ENCODE data around the gene ASH1L. TPM values are rescaled to one million over a fixed set of nuclear protein-coding genes. Genes with fewer than 3 reads are reported as not detected.
A peak's percentile ranks its signal among the peaks of the same experiment; 100 is the strongest.

The ASH1L gene
- 72.5 and 248 TPM in 2 replicates for total RNA-seq (2011; cell fraction: chromatin; rRNA removed; ENCODE audit: low replicate concordance)
- total RNA-seq (2011; cell fraction: nucleolus; rRNA removed), result 35.7 and 56.7 TPM in 2 replicates
- total RNA-seq (2011; cell fraction: nucleoplasm; rRNA removed), result 84.0 and 86.9 TPM in 2 replicates
- total RNA-seq (2014; rRNA removed) (10.7 and 12.7 TPM in 2 replicates), total RNA-seq (2014; rRNA removed; fragmentation: Illumina TruSeq; extraction: Trizol) (17.2 and 19.1 TPM in 2 replicates), total RNA-seq (2015; rRNA removed; fragmentation: Illumina TruSeq; extraction: Trizol) (23.3 and 24.2 TPM in 2 replicates), total RNA-seq (2021) (20.2 and 22.7 TPM in 2 replicates), polyA plus RNA-seq (2011; rRNA removed) (16.7 and 18.6 TPM in 2 replicates), polyA plus RNA-seq (2014; fragmentation: Illumina TruSeq; extraction: Trizol) (11.9 and 14.6 TPM in 2 replicates), polyA plus RNA-seq (2014; fragmentation: Nextera tagmentation; extraction: Ambion mirVana) (1 to 10 TPM; 2.0 to 6.0 TPM), polyA plus RNA-seq (2014; rRNA removed) (8.8 and 11.4 TPM in 2 replicates), polyA minus RNA-seq (2011; rRNA and poly(A)+ RNA removed) (54.6 and 68.2 TPM in 2 replicates), Bru-seq, nascent RNA (percentile 77 among the genes with signal in this experiment), BruChase-seq, experiment 1, labeled RNA remaining after a 2-hour chase (percentile 84 among the genes with signal in this experiment), BruChase-seq, experiment 2, labeled RNA remaining after a 6-hour chase (percentile 85 among the genes with signal in this experiment)
- polyA plus RNA-seq (2011; cell fraction: cytosol; rRNA removed), result 9.3 and 12.1 TPM in 2 replicates
- 36.7 and 37.9 TPM in 2 replicates for polyA plus RNA-seq (2011; cell fraction: nucleus; rRNA removed)
- polyA plus RNA-seq (2012), result 8.7 and 11.7 TPM in 2 replicates
- polyA minus RNA-seq (2011; cell fraction: cytosol; rRNA and poly(A)+ RNA removed), result 15.4 and 19.6 TPM in 2 replicates
- polyA minus RNA-seq (2011; cell fraction: nucleus; rRNA and poly(A)+ RNA removed), result 38.5 and 74.9 TPM in 2 replicates
- long read RNA-seq, experiment 1, partial matches to known transcripts, result 14 of 44 reads
- long read RNA-seq, experiment 1, other reads (novel, unspliced or antisense), result 30 of 44 reads
- long read RNA-seq, experiment 2, partial matches to known transcripts, result 1 of 8 reads
- long read RNA-seq, experiment 2, other reads (novel, unspliced or antisense), result 7 of 8 reads
- long read RNA-seq, experiment 3, partial matches to known transcripts, result 4 of 9 reads
- long read RNA-seq, experiment 3, other reads (novel, unspliced or antisense), result 5 of 9 reads

GRCh38 chr1:155562581-155563376 lies at the start of gene ASH1L:
Gene ASH1L, minus strand, starts transcription at chr1:155562803. Its CDS starts 41,284 bp downstream, at chr1:155521519.
- peak; percentile 93 to 99 (median 94) for DNase-seq (ENCODE audit: extremely low read depth in 1 of 4, low spot score in 3 of 4)
- intact Hi-C loops (cut with micrococcal nuclease) (no loop called here), in situ Hi-C loops (cut with MboI) (no loop called here)
- Histone ChIP-seq H3K9ac (ENCODE audit: insufficient read depth in 1 of 2, low read depth in 2 of 2, low read length in 2 of 2) (peak within 1 kb of the TSS; percentile 99 to 100), H3K4me2 (ENCODE audit: insufficient read depth, low read length) (peak within 1 kb of the TSS; percentile 97), H3K27me3 (ENCODE audit: control insufficient read depth in 2 of 2, insufficient read depth in 2 of 2, low read length in 2 of 2) (no peaks in the 10 kb centered on the region), H2AFZ (ENCODE audit: low read depth, low read length) (peak within 1 kb of the TSS; percentile 100), H3K4me3 (peak within 1 kb of the TSS; percentile 98), H3K4me1 (replicated peaks in 1 of 2; ENCODE audit: control insufficient read depth in 2 of 2, insufficient read depth in 2 of 2, low read length in 2 of 2) (peaks cover 2 to 11% of the 10 kb centered on the region in 2 experiments; a peak in 4 of 5 replicates), H3K9me3 (replicated peaks; ENCODE audit: control insufficient read depth, insufficient read depth, low read depth, low read length) (no peaks in the 10 kb centered on the region), H3K79me2 (ENCODE audit: control insufficient read depth, insufficient read depth, low read length) (peaks cover 91% of the 10 kb centered on the region), H3K36me3 (ENCODE audit: control insufficient read depth, insufficient read depth, low read length) (peaks cover 34% of the 10 kb centered on the region; the same call in 2 of the 3 replicates), H4K20me1 (replicated peaks; ENCODE audit: control insufficient read depth, insufficient read depth, low read length) (peaks cover 5% of the 10 kb centered on the region), H3K9me1 (ENCODE audit: control insufficient read depth, insufficient read depth, low read length) (no peaks in the 10 kb centered on the region), H3K27ac (ENCODE audit: extremely low read depth, low read depth, low read length) (peak within 1 kb of the TSS; percentile 100)
- no peak for FAIRE-seq
- WGBS (ENCODE audit: insufficient coverage, low coverage, missing lambda C conversion rate), result under 1% methylated on average over 57 of the region's 87 CpGs
- ChIA-PET POLR2A (interaction anchor here (0.5 to 3.1 kb wide), 11 partner anchors 8 to 1041 kb away, joined by 3 to 15 read pairs (median 3); partner anchors contain the start of gene RUSC1), CTCF (ENCODE audit: low intra/inter-chr PET ratio) (no interaction called here)
- BruUV-seq (replicated peaks), result no TSS peak
- peak; percentile 90 for ATAC-seq
- TF ChIP-seq MAZ (CRISPR knock-in tag; conservative IDR thresholded peaks at IDR 0.05 in 1 of 2, IDR thresholded peaks at IDR 0.05 in 1 of 2) (peak; percentile 78 to 97), ZNF280B (CRISPR knock-in tag; IDR thresholded peaks at IDR 0.05) (no peak), SMARCA5 (IDR thresholded peaks at IDR 0.05) (no peak), RFX5 (IDR thresholded peaks at IDR 0.05; ENCODE audit: low read depth, low read length) (no peak), MEIS2 (IDR thresholded peaks at IDR 0.05; ENCODE audit: partially characterized antibody) (peak; percentile 15), ZNF445 (CRISPR knock-in tag; IDR thresholded peaks at IDR 0.05; ENCODE audit: low read depth) (no peak), ARID1B (IDR thresholded peaks at IDR 0.05) (peak; percentile 67), GATAD2A (IDR thresholded peaks at IDR 0.05) (no peak), FOXK1 (CRISPR knock-in tag; IDR thresholded peaks at IDR 0.05; ENCODE audit: borderline replicate concordance) (no peak), ZBTB49 (CRISPR knock-in tag; IDR thresholded peaks at IDR 0.05; ENCODE audit: borderline replicate concordance) (0 out of 2 replicates have a peak, but pooled peaks have one; percentile 7), ZNF583 (CRISPR knock-in tag; IDR thresholded peaks at IDR 0.05) (0 out of 2 replicates have a peak, but pooled peaks have one; percentile 57)
